Astrocyte (in vitro differentiated cells and primary cell): ENCODE measurements around the gene AHDC1. TPM values are rescaled to one million over a fixed set of nuclear protein-coding genes. Genes with fewer than 3 reads are reported as not detected.

Experiments
- DNase-seq: peaks from one replicate; pipeline ENCODE4 v3.0.0-alpha.2; 2010; ENCODE audit warnings: low read depth
- FAIRE-seq: peaks from 2 replicates; lab custom pipeline; 2011; peaks lifted over from hg19 to GRCh38; lab: Jason Lieb, UNC
- H2AFZ ChIP-seq: 2 replicates; pipeline ENCODE4 v1.6.0; 2012; ENCODE audit warnings: low read depth, low read length, inconsistent platforms
- H3K27ac ChIP-seq: 2 replicates; pipeline ENCODE4 v1.5.1; 2011; ENCODE audit warnings: low read depth, low read length, inconsistent platforms
- H3K27me3 ChIP-seq: 2 replicates; pipeline ENCODE4 v1.6.0; 2011; ENCODE audit warnings: low read length, inconsistent platforms; ENCODE audit not compliant: insufficient read depth
- H3K36me3 ChIP-seq: 2 replicates; pipeline ENCODE4 v1.5.1; 2011; ENCODE audit warnings: low read length, inconsistent platforms; ENCODE audit not compliant: insufficient read depth
- H3K4me1 ChIP-seq: 2 replicates; pipeline ENCODE4 v1.5.1; 2011; ENCODE audit warnings: low read length, inconsistent platforms; ENCODE audit not compliant: insufficient read depth
- H3K4me2 ChIP-seq: 2 replicates; pipeline ENCODE4 v1.6.0; 2012; ENCODE audit warnings: low read length, inconsistent platforms
- H3K4me3 ChIP-seq: 2 replicates; pipeline ENCODE4 v1.5.1; 2011; ENCODE audit warnings: low read depth, mild to moderate bottlenecking, low read length, inconsistent platforms; ENCODE audit not compliant: insufficient read depth
- H3K79me2 ChIP-seq: 2 replicates; pipeline ENCODE4 v1.6.0; 2012; ENCODE audit warnings: mild to moderate bottlenecking, low read length, inconsistent platforms; ENCODE audit not compliant: insufficient read depth
- H3K9ac ChIP-seq: 2 replicates; pipeline ENCODE4 v1.6.0; 2012; ENCODE audit warnings: mild to moderate bottlenecking, low read length, inconsistent platforms
- H3K9me3 ChIP-seq: 2 replicates; pipeline ENCODE4 v1.5.1; 2012; ENCODE audit warnings: low read depth, mild to moderate bottlenecking, low read length, inconsistent platforms; ENCODE audit not compliant: insufficient read depth
- H4K20me1 ChIP-seq: 2 replicates; pipeline ENCODE4 v1.6.0; 2012; ENCODE audit warnings: low read length, inconsistent platforms; ENCODE audit not compliant: insufficient read depth
- H3K27ac Mint-ChIP-seq: one replicate; pipeline ENCODE4 v1.8.0; 2021; ENCODE audit warnings: mild to moderate bottlenecking, mixed read lengths; ENCODE audit not compliant: unreplicated experiment
- H3K27me3 Mint-ChIP-seq: one replicate; pipeline ENCODE4 v1.8.0; 2021; ENCODE audit warnings: low read depth, mixed read lengths; ENCODE audit not compliant: unreplicated experiment
- H3K36me3 Mint-ChIP-seq: one replicate; pipeline ENCODE4 v1.8.0; 2021; ENCODE audit warnings: low read depth, mixed read lengths; ENCODE audit not compliant: unreplicated experiment
- H3K4me1 Mint-ChIP-seq: one replicate; pipeline ENCODE4 v1.8.0; 2021; ENCODE audit warnings: low read depth, mixed read lengths; ENCODE audit not compliant: unreplicated experiment
- H3K4me3 Mint-ChIP-seq: one replicate; pipeline ENCODE4 v1.8.0; 2021; ENCODE audit warnings: mild to moderate bottlenecking, moderate library complexity, mixed read lengths; ENCODE audit not compliant: unreplicated experiment
- H3K9me3 Mint-ChIP-seq: one replicate; pipeline ENCODE4 v1.8.0; 2021; ENCODE audit warnings: mild to moderate bottlenecking, mixed read lengths; ENCODE audit not compliant: unreplicated experiment
- EZH2 ChIP-seq: IDR thresholded peaks from 2 replicates; pipeline ENCODE4 v1.6.1; 2012; ENCODE audit warnings: mild to moderate bottlenecking, low read length, inconsistent platforms; ENCODE audit not compliant: insufficient read depth
- total RNA-seq: library from RNA; stranded (reverse); gene quantifications from 2 replicates; pipeline ENCODE4 v1.2.1, GENCODE V29; 2021
- TF ChIP-seq, protein P1 (sequence below): IDR thresholded peaks from 2 replicates; pipeline ENCODE4 v1.5.1; 2011; ENCODE audit warnings: low read depth, mild to moderate bottlenecking, inconsistent platforms, low read length, moderate library complexity; ENCODE audit not compliant: insufficient read depth

The AHDC1 gene
- total RNA-seq, 1 donor from 2014 or later, result 75.7 TPM

- Histone ChIP-seq H3K36me3 (no peaks in the 10 kb centered on the region), H3K4me3 (no peak overlapping the region), H4K20me1 (no peaks in the 10 kb centered on the region), H3K27ac (no peak overlapping the region), H3K9me3 (no peaks in the 10 kb centered on the region), H3K27me3 (peaks cover 2% of the 10 kb centered on the region), H3K4me2 (no peak overlapping the region), H3K9ac (no peak overlapping the region), H2AFZ (no peak overlapping the region), H3K4me1 (peaks cover 9% of the 10 kb centered on the region), H3K79me2 (no peaks in the 10 kb centered on the region)
- no peak for DNase-seq
- H3K27me3 Mint-ChIP-seq, result peaks cover 18% of the 10 kb centered on the region
- H3K27ac Mint-ChIP-seq, result no peak overlapping the region
- no peak for FAIRE-seq
- peaks cover 7% of the 10 kb centered on the region for H3K4me1 Mint-ChIP-seq
- H3K4me3 Mint-ChIP-seq, result no peak overlapping the region
- H3K36me3 Mint-ChIP-seq, result no peaks in the 10 kb centered on the region
- TF ChIP-seq, protein P1, sequence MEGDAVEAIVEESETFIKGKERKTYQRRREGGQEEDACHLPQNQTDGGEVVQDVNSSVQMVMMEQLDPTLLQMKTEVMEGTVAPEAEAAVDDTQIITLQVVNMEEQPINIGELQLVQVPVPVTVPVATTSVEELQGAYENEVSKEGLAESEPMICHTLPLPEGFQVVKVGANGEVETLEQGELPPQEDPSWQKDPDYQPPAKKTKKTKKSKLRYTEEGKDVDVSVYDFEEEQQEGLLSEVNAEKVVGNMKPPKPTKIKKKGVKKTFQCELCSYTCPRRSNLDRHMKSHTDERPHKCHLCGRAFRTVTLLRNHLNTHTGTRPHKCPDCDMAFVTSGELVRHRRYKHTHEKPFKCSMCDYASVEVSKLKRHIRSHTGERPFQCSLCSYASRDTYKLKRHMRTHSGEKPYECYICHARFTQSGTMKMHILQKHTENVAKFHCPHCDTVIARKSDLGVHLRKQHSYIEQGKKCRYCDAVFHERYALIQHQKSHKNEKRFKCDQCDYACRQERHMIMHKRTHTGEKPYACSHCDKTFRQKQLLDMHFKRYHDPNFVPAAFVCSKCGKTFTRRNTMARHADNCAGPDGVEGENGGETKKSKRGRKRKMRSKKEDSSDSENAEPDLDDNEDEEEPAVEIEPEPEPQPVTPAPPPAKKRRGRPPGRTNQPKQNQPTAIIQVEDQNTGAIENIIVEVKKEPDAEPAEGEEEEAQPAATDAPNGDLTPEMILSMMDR, result no peak
- no peak for TF ChIP-seq EZH2
- H3K9me3 Mint-ChIP-seq, result no peaks in the 10 kb centered on the region
These were observed 44.8 kb upstream of the AHDC1 start for GRCh38 chr1:27648602-27649305.

- TF ChIP-seq, protein P1, result no peak
- no peak for TF ChIP-seq EZH2
- H3K27me3 Mint-ChIP-seq, result peaks cover 21% of the 10 kb centered on the region
These were observed 43.4 kb upstream of the AHDC1 start for GRCh38 chr1:27647328-27647727.

DNA sequence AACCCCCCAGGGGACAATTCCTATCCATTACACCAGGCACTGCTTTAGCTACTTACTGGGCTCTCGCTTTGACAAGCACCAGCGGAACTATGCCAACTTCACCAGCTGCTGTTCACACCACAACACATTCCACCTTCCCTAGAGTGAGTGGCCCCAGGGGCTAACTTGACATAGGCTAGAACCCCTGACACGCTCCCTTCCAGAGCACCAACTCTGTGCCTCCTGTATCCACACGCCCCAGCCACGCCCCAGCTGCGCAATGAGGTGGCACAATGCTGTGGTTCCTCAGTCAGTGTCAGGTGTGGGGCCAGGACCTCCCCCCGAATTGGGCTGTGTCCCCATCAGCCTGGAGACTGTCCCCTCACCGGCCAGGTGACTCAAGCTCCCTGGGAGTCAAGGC, 42.7 kb upstream of the AHDC1 start:
- no peaks in the 10 kb centered on the region for H4K20me1 ChIP-seq
- no peak overlapping the region for H3K9ac ChIP-seq
- no peak overlapping the region for H3K4me3 Mint-ChIP-seq
- peaks cover 2% of the 10 kb centered on the region for H3K27me3 ChIP-seq
- peaks cover 21% of the 10 kb centered on the region for H3K27me3 Mint-ChIP-seq
- H3K9me3 Mint-ChIP-seq, result no peaks in the 10 kb centered on the region
- H3K79me2 ChIP-seq, result no peaks in the 10 kb centered on the region
- DNase-seq (no peak), FAIRE-seq (no peak)
- H3K4me1 Mint-ChIP-seq, result peaks cover 7% of the 10 kb centered on the region
- H3K4me1 ChIP-seq, result peaks cover 9% of the 10 kb centered on the region
- no peak overlapping the region for H3K4me3 ChIP-seq
- no peaks in the 10 kb centered on the region for H3K36me3 ChIP-seq
- H3K27ac Mint-ChIP-seq, result no peak overlapping the region
- H3K4me2 ChIP-seq, result no peak overlapping the region
- TF ChIP-seq, protein P1, result no peak
- TF ChIP-seq EZH2, result no peak
- H3K27ac ChIP-seq, result no peak overlapping the region
- H3K36me3 Mint-ChIP-seq, result no peaks in the 10 kb centered on the region
- no peaks in the 10 kb centered on the region for H3K9me3 ChIP-seq
- H2AFZ ChIP-seq, result no peak overlapping the region

More at GRCh38 chr1:27647328-27647727, 43.4 kb upstream of the AHDC1 start:
- Mint-ChIP-seq H3K4me3 (no peak overlapping the region), H3K36me3 (no peaks in the 10 kb centered on the region), H3K9me3 (no peaks in the 10 kb centered on the region), H3K4me1 (peaks cover 7% of the 10 kb centered on the region), H3K27ac (peak overlapping the region; percentile 8)
- Histone ChIP-seq H3K27ac (no peak overlapping the region), H3K4me2 (no peak overlapping the region), H3K27me3 (peaks cover 2% of the 10 kb centered on the region), H2AFZ (no peak overlapping the region), H3K9me3 (no peaks in the 10 kb centered on the region), H4K20me1 (no peaks in the 10 kb centered on the region), H3K36me3 (no peaks in the 10 kb centered on the region), H3K4me3 (no peak overlapping the region), H3K79me2 (no peaks in the 10 kb centered on the region), H3K9ac (no peak overlapping the region), H3K4me1 (peaks cover 9% of the 10 kb centered on the region)
- no peak for FAIRE-seq
- DNase-seq, result no peak
